Hepatocyte (in vitro differentiated cells): ENCODE data around the gene KIAA0319L. TPM values are rescaled to one million over a fixed set of nuclear protein-coding genes. Genes with fewer than 3 reads are reported as not detected.

Source experiments
- DNase-seq: peaks from one replicate; pipeline ENCODE4 v3.0.0-alpha.2; 2016; ENCODE audit warnings: low spot score
- H2AFZ ChIP-seq: fragments of 200-600 bp; sonication (generic); 2 replicates; pipeline ENCODE4 v1.6.0; 2016; ENCODE audit warnings: antibody characterized with exemption, mild to moderate bottlenecking
- H3K27ac ChIP-seq: fragments of 200-600 bp; sonication (generic); 2 replicates; pipeline ENCODE4 v1.5.1; 2016; ENCODE audit warnings: mild to moderate bottlenecking
- H3K27me3 ChIP-seq: fragments of 200-600 bp; sonication (generic); 2 replicates; pipeline ENCODE4 v1.6.1; 2016
- H3K36me3 ChIP-seq: fragments of 200-600 bp; sonication (generic); replicated peaks from 2 replicates; pipeline ENCODE4 v1.5.1; 2016; ENCODE audit warnings: low read depth; ENCODE audit not compliant: insufficient read depth
- H3K4me1 ChIP-seq: fragments of 200-600 bp; sonication (generic); 2 replicates; pipeline ENCODE4 v1.5.1; 2016; ENCODE audit warnings: mild to moderate bottlenecking, moderate library complexity; ENCODE audit not compliant: insufficient read depth
- H3K4me2 ChIP-seq: fragments of 200-600 bp; sonication (generic); 2 replicates; pipeline ENCODE4 v1.6.0; 2016
- H3K4me3 ChIP-seq: fragments of 200-600 bp; sonication (generic); 2 replicates; pipeline ENCODE4 v1.5.1; 2016; ENCODE audit warnings: mild to moderate bottlenecking
- H3K79me2 ChIP-seq: fragments of 200-600 bp; sonication (generic); 2 replicates; pipeline ENCODE4 v1.6.0; 2017; ENCODE audit warnings: mild to moderate bottlenecking
- H3K9me2 ChIP-seq: fragments of 200-600 bp; sonication (generic); replicated peaks from 2 replicates; pipeline ENCODE4 v1.6.0; 2017; ENCODE audit warnings: mild to moderate bottlenecking; ENCODE audit not compliant: insufficient read depth
- H3K9me3 ChIP-seq: fragments of 200-600 bp; sonication (generic); 2 replicates; pipeline ENCODE4 v1.5.1; 2016; ENCODE audit warnings: low read depth, mild to moderate bottlenecking
- H4K20me1 ChIP-seq: fragments of 200-600 bp; sonication (generic); 2 replicates; pipeline ENCODE4 v1.6.0; 2016; ENCODE audit warnings: mild to moderate bottlenecking; ENCODE audit not compliant: insufficient read depth, poor library complexity, severe bottlenecking
- CTCF ChIP-seq: fragments of 200-600 bp; sonication (generic); IDR thresholded peaks from 2 replicates; pipeline ENCODE4 v1.5.1; 2016; ENCODE audit warnings: antibody characterized with exemption, mild to moderate bottlenecking; ENCODE audit not compliant: poor library complexity
- EZH2 ChIP-seq: fragments of 200-600 bp; sonication (generic); IDR thresholded peaks from 2 replicates; pipeline ENCODE4 v1.6.1; 2016; ENCODE audit warnings: antibody characterized with exemption, mild to moderate bottlenecking, borderline replicate concordance
- EZH2phosphoT487 ChIP-seq: fragments of 200-600 bp; sonication (generic); IDR thresholded peaks from one replicate; pipeline ENCODE4 v1.6.1; 2018; ENCODE audit warnings: antibody characterized with exemption, mild to moderate bottlenecking, low read depth, moderate library complexity; ENCODE audit not compliant: unreplicated experiment, severe bottlenecking
- WGBS: methylation state at CpG from one replicate; pipeline ENCODE4 v1.1.6; 2016; ENCODE audit warnings: low lambda C conversion rate; ENCODE audit errors: missing lambda C conversion rate; 5-methylcytosine and 5-hydroxymethylcytosine counted together
- polyA plus RNA-seq: library from polyadenylated mRNA; unstranded; fragments of >200 nt; fragmentation: Nextera tagmentation; extraction: Ambion mirVana; gene quantifications from 2 replicates; pipeline ENCODE4 v1.2.1, GENCODE V29; 2016
- total RNA-seq: library from RNA; depleted of rRNA; stranded (reverse); fragments of >200 nt; gene quantifications from 2 replicates; pipeline ENCODE4 v1.2.3, GENCODE V29; 2014

KIAA0319L gene
- total and polyA plus RNA-seq, 2 experiments from 2014 or later: 56.3 to 77.7 TPM

DNA sequence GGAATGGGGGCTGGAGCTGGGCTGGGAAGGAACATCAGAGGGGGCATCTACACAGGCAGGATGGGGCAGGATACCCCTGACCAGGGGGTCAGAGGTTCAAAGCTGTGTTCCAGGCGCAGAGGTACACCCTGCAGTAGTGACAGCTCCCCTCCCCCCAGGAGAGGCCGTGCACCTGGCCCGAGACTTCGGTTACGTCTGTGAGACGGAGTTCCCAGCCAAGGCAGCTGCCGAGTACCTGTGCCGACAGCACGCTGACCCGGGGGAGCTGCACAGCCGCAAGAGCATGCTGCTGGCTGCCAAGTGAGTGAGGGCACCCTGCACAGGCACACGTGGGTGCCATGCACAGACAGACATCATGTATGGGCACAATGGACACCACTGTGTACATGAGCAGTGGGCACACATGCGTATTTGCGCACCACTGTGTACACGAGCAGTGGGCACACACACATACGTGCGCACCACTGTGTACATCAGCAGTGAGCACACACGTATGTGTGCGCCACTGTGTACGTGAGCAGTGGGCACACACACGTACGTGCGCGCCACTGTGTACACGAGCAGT lies 33.4 kb upstream of the KIAA0319L start:
- 99% methylated on average over 25 of the region's 25 CpGs for WGBS

DNA sequence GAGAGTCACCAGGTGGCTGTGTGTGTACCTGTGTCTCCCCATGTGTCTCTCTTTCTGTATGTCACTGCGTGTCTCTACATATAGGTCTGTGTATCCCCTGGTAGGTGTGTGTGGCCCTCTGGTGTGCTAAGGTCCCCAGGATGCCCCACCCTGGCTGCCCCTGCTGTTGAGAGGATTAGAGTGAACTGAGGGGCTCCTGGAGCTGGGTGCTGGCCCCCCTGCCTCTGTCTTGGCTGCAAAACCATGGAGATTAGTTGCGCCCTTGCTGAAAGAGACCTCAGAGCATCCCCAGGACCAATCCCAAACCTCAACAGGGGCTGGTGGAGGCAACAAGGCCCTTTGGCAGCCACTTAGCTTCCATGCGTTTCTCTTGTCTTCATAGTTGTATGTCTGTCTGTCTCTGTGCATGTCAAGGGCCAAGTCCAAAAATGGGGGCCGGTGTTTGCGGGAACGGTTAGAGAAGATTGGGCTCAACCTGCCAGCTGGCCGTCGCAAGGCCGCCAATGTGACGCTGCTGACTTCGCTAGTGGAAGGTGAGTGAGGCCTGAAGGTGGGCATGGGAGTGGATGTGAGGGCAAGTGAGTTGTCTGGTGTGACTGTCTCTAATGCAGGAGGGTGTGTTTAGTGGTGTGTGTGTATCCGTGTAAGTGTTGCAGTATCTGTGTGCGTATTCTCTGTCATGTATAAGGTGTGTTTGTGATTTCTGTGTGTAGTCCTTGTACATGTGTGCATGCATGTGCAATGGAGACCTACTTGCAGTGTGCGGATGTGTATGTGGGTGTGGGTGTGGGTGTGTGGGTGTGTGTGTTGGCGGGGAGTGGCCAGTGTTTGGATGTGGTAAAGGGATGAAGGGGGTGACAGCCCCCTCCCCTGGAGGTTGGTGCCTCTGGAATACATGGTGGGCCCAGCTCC lies 32.6 kb upstream of the KIAA0319L start:
- over 99% methylated on average over 15 of the region's 15 CpGs for WGBS
- Histone ChIP-seq H3K79me2 (no peaks in the 10 kb centered on the region), H3K27me3 (no peaks in the 10 kb centered on the region), H3K4me3 (no peak overlapping the region), H4K20me1 (no peaks in the 10 kb centered on the region), H3K9me2 (no peaks in the 10 kb centered on the region), H3K4me1 (no peaks in the 10 kb centered on the region), H3K9me3 (no peaks in the 10 kb centered on the region), H3K36me3 (no peaks in the 10 kb centered on the region), H3K4me2 (no peak overlapping the region), H3K27ac (no peak overlapping the region), H2AFZ (no peak overlapping the region)
- DNase-seq: no peak
- no peak for TF ChIP-seq EZH2
- TF ChIP-seq CTCF: no peak
- no peak for TF ChIP-seq EZH2phosphoT487

More for the DNA sequence above, 33.4 kb upstream of the KIAA0319L start:
- TF ChIP-seq EZH2: no peak
- TF ChIP-seq CTCF: no peak
- TF ChIP-seq EZH2phosphoT487: no peak
- H3K79me2 ChIP-seq: no peaks in the 10 kb centered on the region
- no peak overlapping the region for H3K27ac ChIP-seq
- no peaks in the 10 kb centered on the region for H3K4me1 ChIP-seq
- H4K20me1 ChIP-seq: no peaks in the 10 kb centered on the region
- no peak overlapping the region for H2AFZ ChIP-seq
- no peaks in the 10 kb centered on the region for H3K9me2 ChIP-seq
- H3K36me3 ChIP-seq: no peaks in the 10 kb centered on the region
- no peak overlapping the region for H3K4me3 ChIP-seq
- H3K27me3 ChIP-seq: no peaks in the 10 kb centered on the region
- H3K4me2 ChIP-seq: no peak overlapping the region
- no peak for DNase-seq
- H3K9me3 ChIP-seq: no peaks in the 10 kb centered on the region

DNA sequence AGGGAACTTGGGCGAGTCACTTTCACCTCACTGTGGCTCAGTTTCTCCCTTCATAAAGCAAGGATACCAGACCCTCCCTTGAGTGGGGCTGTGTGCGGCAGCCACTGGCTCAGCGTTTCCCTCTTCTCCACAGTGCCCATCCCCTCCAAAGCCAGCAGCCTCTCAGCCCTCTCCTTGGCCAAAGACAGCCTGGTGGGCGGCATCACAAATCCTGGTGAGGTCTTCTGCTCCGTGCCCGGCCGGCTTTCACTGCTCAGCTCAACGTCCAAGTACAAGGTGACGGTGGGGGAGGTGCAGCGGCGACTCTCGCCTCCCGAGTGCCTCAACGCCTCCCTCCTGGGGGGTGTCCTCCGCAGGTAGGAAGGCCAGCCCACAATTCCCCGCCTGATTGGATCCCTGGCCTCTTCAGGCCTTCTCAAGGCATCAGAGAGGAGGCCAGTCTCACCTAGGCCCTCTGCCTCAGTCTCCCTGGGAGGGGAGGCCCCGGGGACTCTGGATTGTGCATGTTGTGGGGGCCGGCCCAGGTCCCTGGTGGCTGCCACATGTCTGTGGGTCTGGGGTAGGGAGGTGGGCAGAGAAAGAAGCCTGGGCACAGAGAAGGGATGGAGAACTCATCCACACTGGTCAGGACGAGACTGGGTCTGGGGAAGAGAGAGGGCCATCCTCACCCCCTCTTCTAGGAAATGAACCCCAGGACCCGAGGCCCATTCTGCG lies 31.2 kb upstream of the KIAA0319L start:
- H3K4me2 ChIP-seq: no peak overlapping the region
- H3K27me3 ChIP-seq: no peaks in the 10 kb centered on the region
- WGBS: 70% methylated on average over 21 of the region's 21 CpGs
- no peaks in the 10 kb centered on the region for H4K20me1 ChIP-seq
- H3K9me2 ChIP-seq: no peaks in the 10 kb centered on the region
- H3K4me1 ChIP-seq: no peaks in the 10 kb centered on the region
- no peak overlapping the region for H3K27ac ChIP-seq
- H3K79me2 ChIP-seq: no peaks in the 10 kb centered on the region
- no peak overlapping the region for H2AFZ ChIP-seq
- H3K9me3 ChIP-seq: no peaks in the 10 kb centered on the region
- no peak overlapping the region for H3K4me3 ChIP-seq
- no peak for DNase-seq
- no peaks in the 10 kb centered on the region for H3K36me3 ChIP-seq
- TF ChIP-seq EZH2 (no peak), CTCF (no peak), EZH2phosphoT487 (no peak)
